ENCODE measurements around the gene TBC1D14.

- TF ChIP-seq, protein P1, sequence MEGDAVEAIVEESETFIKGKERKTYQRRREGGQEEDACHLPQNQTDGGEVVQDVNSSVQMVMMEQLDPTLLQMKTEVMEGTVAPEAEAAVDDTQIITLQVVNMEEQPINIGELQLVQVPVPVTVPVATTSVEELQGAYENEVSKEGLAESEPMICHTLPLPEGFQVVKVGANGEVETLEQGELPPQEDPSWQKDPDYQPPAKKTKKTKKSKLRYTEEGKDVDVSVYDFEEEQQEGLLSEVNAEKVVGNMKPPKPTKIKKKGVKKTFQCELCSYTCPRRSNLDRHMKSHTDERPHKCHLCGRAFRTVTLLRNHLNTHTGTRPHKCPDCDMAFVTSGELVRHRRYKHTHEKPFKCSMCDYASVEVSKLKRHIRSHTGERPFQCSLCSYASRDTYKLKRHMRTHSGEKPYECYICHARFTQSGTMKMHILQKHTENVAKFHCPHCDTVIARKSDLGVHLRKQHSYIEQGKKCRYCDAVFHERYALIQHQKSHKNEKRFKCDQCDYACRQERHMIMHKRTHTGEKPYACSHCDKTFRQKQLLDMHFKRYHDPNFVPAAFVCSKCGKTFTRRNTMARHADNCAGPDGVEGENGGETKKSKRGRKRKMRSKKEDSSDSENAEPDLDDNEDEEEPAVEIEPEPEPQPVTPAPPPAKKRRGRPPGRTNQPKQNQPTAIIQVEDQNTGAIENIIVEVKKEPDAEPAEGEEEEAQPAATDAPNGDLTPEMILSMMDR (IDR thresholded peaks at IDR 0.05), result no peak
- TF ChIP-seq POLR2A (IDR thresholded peaks at IDR 0.05), result no peak
These were observed 29.1 kb downstream of the TBC1D14 start for GRCh38 chr4:6938647-6939271.

Data from heart left ventricle (tissue), 13 donors.